Keratinocyte (primary cell): ENCODE measurements around the gene IFI16. TPM values are rescaled to one million over a fixed set of nuclear protein-coding genes. Genes with fewer than 3 reads are reported as not detected.

Experiments used
- DNase-seq: peaks from one replicate; pipeline ENCODE4 v3.0.0-alpha.2; 2011; ENCODE audit warnings: low read depth, missing footprints, low spot score
- FAIRE-seq: peaks from 2 replicates; lab custom pipeline; 2011; peaks lifted over from hg19 to GRCh38; lab: Jason Lieb, UNC
- H2AFZ ChIP-seq: 2 replicates; pipeline ENCODE4 v1.6.0; 2012; ENCODE audit warnings: low read length, control low read depth, inconsistent platforms; ENCODE audit not compliant: control insufficient read depth
- H3K27ac ChIP-seq: 2 replicates; pipeline ENCODE4 v1.5.1; 2011; ENCODE audit warnings: low read length; ENCODE audit not compliant: control insufficient read depth, insufficient read depth
- H3K27me3 ChIP-seq: 3 replicates; pipeline ENCODE4 v1.6.0; 2011; ENCODE audit warnings: low read length; ENCODE audit not compliant: control insufficient read depth, insufficient read depth; ENCODE audit errors: extremely low read depth
- H3K36me3 ChIP-seq, 2 experiments: 2 replicates in 1 of 2; 3 replicates in 1 of 2; pipeline ENCODE4 v1.5.1; 2011; ENCODE audit warnings: low read length in 2 of 2, mild to moderate bottlenecking in 1 of 2; ENCODE audit not compliant: control insufficient read depth in 2 of 2, insufficient read depth in 2 of 2; ENCODE audit errors: extremely low read depth in 1 of 2
- H3K4me1 ChIP-seq: 3 replicates; pipeline ENCODE4 v1.5.1; 2011; ENCODE audit warnings: low read length; ENCODE audit not compliant: control insufficient read depth, insufficient read depth; ENCODE audit errors: extremely low read depth
- H3K4me2 ChIP-seq: 3 replicates; pipeline ENCODE4 v1.6.0; 2011; ENCODE audit warnings: low read depth, low read length; ENCODE audit not compliant: control insufficient read depth, insufficient read depth; ENCODE audit errors: extremely low read depth
- H3K4me3 ChIP-seq, 3 experiments: fragments of 200-600 bp in 1 of 3; sonication (generic) in 1 of 3; 2 replicates in 2 of 3; 3 replicates in 1 of 3; pipeline ENCODE4 v1.5.1; 2011 to 2016; ENCODE audit warnings: low read length in 3 of 3, mild to moderate bottlenecking in 3 of 3, control low read depth in 2 of 3, inconsistent platforms in 1 of 3, low read depth in 1 of 3, mixed read lengths in 1 of 3, mixed run types in 1 of 3, moderate library complexity in 1 of 3; ENCODE audit not compliant: control insufficient read depth in 2 of 3, insufficient read depth in 2 of 3; ENCODE audit errors: extremely low read depth in 1 of 3
- H3K79me2 ChIP-seq: 2 replicates; pipeline ENCODE4 v1.6.0; 2012; ENCODE audit warnings: low read length; ENCODE audit not compliant: control insufficient read depth, insufficient read depth
- H3K9ac ChIP-seq: 3 replicates; pipeline ENCODE4 v1.6.0; 2011; ENCODE audit warnings: low read length; ENCODE audit not compliant: control insufficient read depth, insufficient read depth; ENCODE audit errors: extremely low read depth
- H3K9me1 ChIP-seq: 3 replicates; pipeline ENCODE4 v1.6.0; 2011; ENCODE audit warnings: low read length; ENCODE audit not compliant: control insufficient read depth, insufficient read depth; ENCODE audit errors: extremely low read depth
- H3K9me3 ChIP-seq: 2 replicates; pipeline ENCODE4 v1.5.1; 2012; ENCODE audit warnings: low read depth, low read length; ENCODE audit not compliant: control insufficient read depth
- H4K20me1 ChIP-seq: 3 replicates; pipeline ENCODE4 v1.6.0; 2011; ENCODE audit warnings: low read length; ENCODE audit not compliant: control insufficient read depth, insufficient read depth; ENCODE audit errors: extremely low read depth
- CTCF ChIP-seq, 3 experiments: IDR thresholded peaks in 1 of 3; conservative IDR thresholded peaks in 1 of 3; optimal IDR thresholded peaks in 1 of 3; 2 replicates in 2 of 3; 3 replicates in 1 of 3; pipeline versions ENCODE3 to v1.5.1; 2011; ENCODE audit warnings: low read length in 3 of 3, mild to moderate bottlenecking in 3 of 3, moderate library complexity in 2 of 3, control low read depth in 1 of 3, inconsistent platforms in 1 of 3; ENCODE audit not compliant: insufficient read depth in 2 of 3; ENCODE audit errors: extremely low read depth in 1 of 3
- EZH2 ChIP-seq: IDR thresholded peaks from one replicate; pipeline ENCODE4 v1.6.1; 2012; ENCODE audit warnings: inconsistent platforms, mild to moderate bottlenecking, low read length, moderate library complexity
- dilution Hi-C: fragments of 300-500 bp; cut with MboI; formaldehyde crosslinking; loops from one replicate; pipeline ENCODE4 v1.7.0; 2020; ENCODE audit warnings: low sequenced_read_pairs; ENCODE audit not compliant: extremely low pct_ligation_motif_present
- polyA plus RNA-seq, 5 experiments: library from polyadenylated mRNA; depleted of rRNA in 3 of 5; stranded (reverse) in 3 of 5; stranded (forward) in 1 of 5; unstranded in 1 of 5; fragments of >200 nt; gene quantifications; 1 replicate in 1 of 5; 2 replicates in 3 of 5; 3 replicates in 1 of 5; pipeline versions ENCODE4 v1.2.1 to v1.2.3, GENCODE V29; 2011 to 2012; ENCODE audit warnings: missing spikeins in 2 of 5, low read depth in 1 of 5, low replicate concordance in 1 of 5

The IFI16 gene
- polyA plus RNA-seq, 1 donor (not counting 4 experiments of a cell fraction or from before 2014, with no cell fraction given): 193 TPM

DNA sequence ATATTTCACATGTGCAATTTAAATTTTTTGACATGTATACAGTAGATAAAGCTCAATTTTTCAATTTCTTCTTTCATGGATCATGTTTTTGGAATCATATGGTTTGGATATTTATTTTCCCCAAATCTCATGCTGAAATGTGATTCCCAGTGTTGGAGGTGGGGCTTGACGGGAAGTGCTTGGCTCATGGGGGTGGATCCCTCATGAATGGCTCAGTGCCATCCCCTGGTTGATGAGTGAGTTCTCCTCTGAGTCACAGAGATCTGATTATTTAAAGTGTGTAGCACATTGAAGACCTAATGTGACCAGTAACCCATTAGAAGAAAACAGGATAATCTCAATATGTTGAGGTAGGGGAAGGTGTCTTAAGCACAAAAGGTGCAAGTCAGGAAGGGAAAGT is 9.1 kb upstream of the IFI16 start:
- H3K9ac ChIP-seq: peak overlapping the region; percentile 61
- no peak overlapping the region for H2AFZ ChIP-seq
- H3K36me3 ChIP-seq: no peaks in the 10 kb centered on the region
- H3K4me1 ChIP-seq: peaks cover 22% of the 10 kb centered on the region
- no peaks in the 10 kb centered on the region for H4K20me1 ChIP-seq
- no peaks in the 10 kb centered on the region for H3K9me1 ChIP-seq
- H3K4me2 ChIP-seq: peak overlapping the region; percentile 92
- dilution Hi-C loops: no loop called here
- H3K27me3 ChIP-seq: no peaks in the 10 kb centered on the region
- DNase-seq: no peak
- H3K79me2 ChIP-seq: no peaks in the 10 kb centered on the region
- FAIRE-seq: peak; percentile 88
- no peak for TF ChIP-seq EZH2
- TF ChIP-seq CTCF (optimal IDR thresholded peaks at IDR 0.05 in 1 of 3, IDR thresholded peaks at IDR 0.05 in 1 of 3, conservative IDR thresholded peaks at IDR 0.05 in 1 of 3; ENCODE audit: extremely low read depth in 1 of 3, insufficient read depth in 2 of 3, low read length in 3 of 3): no peak
- H3K4me3 ChIP-seq: peak overlapping the region in 1 of 3 experiments; percentile 67
- no peaks in the 10 kb centered on the region for H3K9me3 ChIP-seq
- peak overlapping the region; percentile 71 for H3K27ac ChIP-seq

- H3K9me3 ChIP-seq: no peaks in the 10 kb centered on the region
- TF ChIP-seq EZH2 (no peak), CTCF (optimal IDR thresholded peaks at IDR 0.05 in 1 of 3, IDR thresholded peaks at IDR 0.05 in 1 of 3, conservative IDR thresholded peaks at IDR 0.05 in 1 of 3; ENCODE audit: extremely low read depth in 1 of 3, insufficient read depth in 2 of 3, low read length in 3 of 3) (no peak)
- DNase-seq (no peak), FAIRE-seq (no peak)
- H4K20me1 ChIP-seq: no peaks in the 10 kb centered on the region
- no peaks in the 10 kb centered on the region for H3K36me3 ChIP-seq
- dilution Hi-C loops: no loop called here
- H3K27me3 ChIP-seq: no peaks in the 10 kb centered on the region
- peaks cover 20% of the 10 kb centered on the region for H3K4me1 ChIP-seq
- H3K9ac ChIP-seq: no peak overlapping the region
- no peaks in the 10 kb centered on the region for H3K9me1 ChIP-seq
- H3K4me3 ChIP-seq: no peak overlapping the region
- H2AFZ ChIP-seq: peak overlapping the region; percentile 39
- H3K4me2 ChIP-seq: no peak overlapping the region
- H3K79me2 ChIP-seq: peaks cover 3% of the 10 kb centered on the region
- H3K27ac ChIP-seq: no peak overlapping the region
Measured at GRCh38 chr1:159005161-159005560, 4.5 kb upstream of the IFI16 start.
